Ectodermal cell (in vitro differentiated cells): ENCODE measurements around the gene CCDC126.

Source experiments
- H3K27ac ChIP-seq: 2 replicates; pipeline ENCODE4 v1.7.0; 2013; ENCODE audit warnings: mild to moderate bottlenecking, low read depth, low read length; ENCODE audit not compliant: insufficient read depth, poor library complexity, severe bottlenecking
- H3K27me3 ChIP-seq: 2 replicates; pipeline ENCODE4 v1.7.0; 2013; ENCODE audit warnings: mild to moderate bottlenecking, low read length; ENCODE audit not compliant: insufficient read depth, control insufficient read depth, poor library complexity, severe bottlenecking
- H3K36me3 ChIP-seq: one replicate; pipeline ENCODE4 v1.7.0; 2013; ENCODE audit warnings: low read length; ENCODE audit not compliant: control insufficient read depth, insufficient read depth
- H3K4me1 ChIP-seq: one replicate; pipeline ENCODE4 v1.7.0; 2013; ENCODE audit warnings: low read length; ENCODE audit not compliant: control insufficient read depth, insufficient read depth
- H3K4me3 ChIP-seq: 2 replicates; pipeline ENCODE4 v1.7.0; 2013; ENCODE audit warnings: low read depth, low read length, control low read depth; ENCODE audit not compliant: insufficient read depth
- H3K9me3 ChIP-seq: 2 replicates; pipeline ENCODE4 v1.7.0; 2013; ENCODE audit warnings: mild to moderate bottlenecking, low read length, moderate library complexity; ENCODE audit not compliant: control insufficient read depth
- WGBS, 2 experiments: methylation state at CpG; one replicate each; pipeline ENCODE4 v1.1.7; 2013; ENCODE audit warnings: missing lambda C conversion rate in 2 of 2; 5-methylcytosine and 5-hydroxymethylcytosine counted together

Gene CCDC126

DNA sequence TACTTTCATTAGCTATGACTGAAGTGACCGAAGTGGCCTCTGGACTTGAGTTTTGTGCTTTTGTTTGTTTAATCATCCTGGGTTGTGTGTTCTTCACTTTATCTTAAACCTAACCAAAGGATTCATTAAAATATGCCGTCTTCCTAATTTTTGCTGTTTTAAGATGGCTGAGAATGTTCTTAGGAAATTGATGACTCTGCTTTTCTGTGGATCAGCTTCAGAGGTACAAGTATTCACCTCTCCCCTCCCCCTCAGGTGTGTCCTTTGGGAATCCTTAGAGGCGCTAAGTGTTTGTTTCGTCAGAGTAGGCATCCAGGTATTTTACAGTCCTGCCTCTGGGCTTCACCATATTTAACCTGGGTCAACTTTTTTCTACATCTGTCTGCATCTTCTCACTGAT, 1.1 kb downstream of the CCDC126 start:
- Histone ChIP-seq H3K27ac (no peak overlapping the region), H3K4me3 (peak overlapping the region; percentile 80), H3K27me3 (peaks cover 14% of the 10 kb centered on the region), H3K36me3 (no peaks in the 10 kb centered on the region), H3K4me1 (peaks cover 6% of the 10 kb centered on the region), H3K9me3 (no peaks in the 10 kb centered on the region)
- 62 to 76% methylated on average over 3 to 4 of the region's 4 CpGs for WGBS, 2 experiments

DNA sequence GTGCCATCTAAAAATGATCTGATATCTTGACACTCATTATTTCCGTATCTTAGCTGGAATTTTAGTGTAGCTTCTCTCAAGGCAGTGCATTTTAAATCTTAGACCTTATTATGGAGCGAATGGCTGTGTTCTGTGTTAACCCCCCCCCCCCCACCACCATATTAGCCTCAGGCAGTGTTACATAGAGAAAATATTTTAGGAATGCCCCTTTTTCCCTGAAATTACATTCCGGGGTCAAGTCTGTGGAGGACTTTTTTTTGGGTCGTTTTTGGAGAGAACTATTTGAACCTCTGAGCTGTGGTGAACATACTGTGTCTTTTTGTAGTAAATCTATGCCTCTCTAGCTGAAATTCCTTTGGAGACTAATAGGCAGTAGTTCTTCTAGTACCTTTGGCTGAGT, 3.1 kb downstream of the CCDC126 start:
- Histone ChIP-seq H3K27ac (no peak overlapping the region), H3K9me3 (no peaks in the 10 kb centered on the region), H3K4me3 (no peak overlapping the region), H3K36me3 (no peaks in the 10 kb centered on the region), H3K4me1 (peaks cover 6% of the 10 kb centered on the region), H3K27me3 (peaks cover 14% of the 10 kb centered on the region)
- 74 to 76% methylated on average over 3 to 4 of the region's 4 CpGs for WGBS, 2 experiments

DNA sequence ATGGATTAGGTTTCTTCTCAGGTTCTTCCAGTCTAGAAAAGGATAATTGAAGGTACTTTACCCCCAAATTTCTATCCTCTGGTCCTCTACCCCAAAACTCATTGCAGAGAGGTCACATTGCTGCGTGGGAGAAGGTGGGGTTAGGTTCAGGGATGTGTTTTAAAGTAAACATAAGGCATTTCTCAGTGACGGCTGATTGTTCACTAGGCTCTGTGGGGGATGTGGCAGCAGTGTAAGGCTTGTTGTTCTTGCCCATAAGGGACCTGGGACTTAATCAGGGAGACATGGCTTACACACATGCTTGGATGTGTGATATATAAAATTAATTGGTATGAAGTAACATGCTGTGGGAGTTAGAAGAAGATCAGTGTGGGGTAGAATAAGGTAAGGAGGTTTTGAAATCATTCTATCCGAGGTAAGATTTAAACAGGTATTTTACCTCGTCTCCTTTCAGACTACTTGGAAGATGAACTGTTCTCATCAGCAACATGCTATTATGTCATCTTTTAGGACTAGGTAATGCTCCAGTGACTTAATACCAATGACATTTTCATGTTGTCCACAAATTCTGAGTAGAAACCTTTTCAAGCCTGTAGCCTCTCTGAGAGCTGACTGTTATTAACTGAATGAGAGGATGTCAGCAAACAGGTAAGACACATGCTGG, 6.6 kb downstream of the CCDC126 start:
- Histone ChIP-seq H3K27me3 (no peaks in the 10 kb centered on the region), H3K4me3 (no peak overlapping the region), H3K9me3 (no peaks in the 10 kb centered on the region), H3K4me1 (no peaks in the 10 kb centered on the region), H3K27ac (no peak overlapping the region), H3K36me3 (no peaks in the 10 kb centered on the region)
- 84 to 85% methylated on average over 4 of the region's 4 CpGs for WGBS, 2 experiments

DNA sequence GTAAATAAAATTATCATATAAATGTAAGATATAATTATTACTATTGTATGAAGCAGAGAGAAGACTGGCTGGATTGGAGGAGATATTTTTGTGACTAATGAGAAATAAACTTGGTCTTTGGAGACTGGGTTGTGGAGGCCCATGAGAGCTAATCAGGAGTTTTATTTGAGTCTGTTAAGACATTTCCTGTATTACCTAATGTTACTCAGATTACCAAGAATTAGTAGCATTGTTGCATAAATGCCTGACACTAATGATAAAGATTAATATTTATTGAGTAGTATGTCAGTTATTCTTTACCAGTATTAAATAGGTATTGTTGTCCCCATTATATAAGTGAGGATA, 7.1 kb downstream of the CCDC126 start:
- H3K27me3 ChIP-seq = no peaks in the 10 kb centered on the region

DNA sequence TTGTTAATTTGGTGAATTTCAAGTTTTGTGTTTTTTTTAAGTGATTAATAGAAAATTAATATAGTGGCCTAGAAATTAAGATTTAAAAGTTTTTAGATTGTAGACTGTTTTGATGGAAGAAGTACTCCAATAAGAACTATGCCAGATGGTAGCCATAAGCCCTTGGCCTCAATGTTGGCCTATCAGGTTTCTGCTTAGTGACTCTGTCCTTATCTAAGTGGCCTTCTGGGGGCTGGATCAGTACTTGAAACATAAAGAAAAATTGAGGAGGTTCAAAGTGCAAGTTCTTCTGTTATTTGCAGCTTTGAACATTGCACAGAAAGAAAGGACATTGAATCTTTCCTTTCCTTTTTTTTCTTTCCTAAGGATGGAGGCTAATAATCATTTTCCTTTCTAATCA, 9.9 kb downstream of the CCDC126 start:
- no peaks in the 10 kb centered on the region for H3K4me1 ChIP-seq
- no peaks in the 10 kb centered on the region for H3K36me3 ChIP-seq
- no peaks in the 10 kb centered on the region for H3K27me3 ChIP-seq
- no peak overlapping the region for H3K4me3 ChIP-seq
- H3K27ac ChIP-seq = no peak overlapping the region
- H3K9me3 ChIP-seq = no peaks in the 10 kb centered on the region

More for the DNA sequence above, 7.1 kb downstream of the CCDC126 start:
- Histone ChIP-seq H3K9me3 (no peaks in the 10 kb centered on the region), H3K36me3 (no peaks in the 10 kb centered on the region), H3K4me1 (no peaks in the 10 kb centered on the region), H3K4me3 (no peak overlapping the region), H3K27ac (no peak overlapping the region)

DNA sequence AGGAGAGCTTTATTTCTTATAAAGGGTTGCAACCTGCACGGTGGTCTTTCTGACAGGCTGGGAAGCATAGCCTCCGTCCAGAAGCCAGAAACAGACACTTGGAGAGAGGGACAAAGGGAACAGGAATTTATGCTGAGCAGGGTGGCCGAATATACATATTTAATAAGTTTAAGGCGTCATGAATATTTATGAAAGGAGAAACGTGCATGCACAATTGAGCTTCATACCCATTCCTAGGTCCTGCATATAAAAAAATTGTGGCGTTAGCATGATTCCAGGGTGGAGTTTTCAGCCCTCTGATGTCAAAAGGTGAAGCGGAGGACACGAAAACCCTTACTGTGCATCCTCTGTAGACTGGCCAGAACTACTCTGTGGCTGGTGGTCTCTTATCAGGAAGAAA, 10.7 kb downstream of the CCDC126 start:
- Histone ChIP-seq H3K9me3 (no peaks in the 10 kb centered on the region), H3K36me3 (no peaks in the 10 kb centered on the region), H3K4me1 (no peaks in the 10 kb centered on the region), H3K27me3 (no peaks in the 10 kb centered on the region), H3K4me3 (no peak overlapping the region), H3K27ac (no peak overlapping the region)
- 92% methylated on average over 8 of the region's 8 CpGs for WGBS, 2 experiments

DNA sequence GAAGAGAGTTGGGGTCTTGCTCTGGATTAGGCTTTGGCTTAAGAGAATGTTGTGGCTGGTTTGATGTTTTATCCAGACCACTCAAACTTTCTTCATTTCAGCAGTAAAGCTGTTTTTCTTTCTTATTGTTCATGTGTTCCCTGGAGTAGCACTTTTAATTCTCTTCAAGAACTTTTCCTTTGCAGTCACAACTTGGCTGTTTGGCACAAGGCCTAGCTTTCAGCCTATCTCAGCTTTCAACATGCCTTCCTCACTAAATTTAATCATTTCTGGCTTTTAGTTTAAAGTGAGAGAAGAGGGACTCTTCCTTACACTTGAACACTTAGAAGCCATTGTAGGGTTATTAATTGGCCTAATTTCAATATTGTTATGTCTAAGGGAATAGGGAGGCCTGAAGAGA, 18.1 kb downstream of the CCDC126 start:
- H3K27ac ChIP-seq = no peak overlapping the region
- no peaks in the 10 kb centered on the region for H3K27me3 ChIP-seq
- H3K4me1 ChIP-seq = no peaks in the 10 kb centered on the region
- no peak overlapping the region for H3K4me3 ChIP-seq
- H3K36me3 ChIP-seq = peaks cover 9% of the 10 kb centered on the region
- H3K9me3 ChIP-seq = no peaks in the 10 kb centered on the region

DNA sequence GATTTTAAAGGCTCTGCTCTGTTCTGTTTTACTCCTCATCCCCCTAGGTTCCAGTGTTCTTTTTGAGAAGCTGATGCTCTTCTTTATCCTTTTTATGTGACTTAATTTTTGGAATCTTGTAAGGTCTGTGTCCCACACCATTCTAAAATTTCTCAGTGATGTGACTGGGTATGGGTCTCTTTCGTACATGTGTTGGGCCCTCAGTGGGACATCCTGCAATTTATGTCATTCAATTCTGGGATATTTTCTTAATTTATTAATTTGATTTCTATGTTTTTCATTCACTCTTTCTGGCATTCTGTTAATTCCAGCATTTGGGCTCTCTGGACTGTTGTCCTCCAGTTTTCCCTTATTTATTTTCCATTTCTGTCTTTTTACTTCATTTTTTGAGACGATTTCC, 19.4 kb downstream of the CCDC126 start:
- 98 to 100% methylated on average over 2 of the region's 2 CpGs for WGBS, 2 experiments
- no peaks in the 10 kb centered on the region for H3K4me1 ChIP-seq
- no peak overlapping the region for H3K4me3 ChIP-seq
- no peaks in the 10 kb centered on the region for H3K9me3 ChIP-seq
- H3K27ac ChIP-seq = no peak overlapping the region
- H3K36me3 ChIP-seq = peaks cover 9% of the 10 kb centered on the region
- no peaks in the 10 kb centered on the region for H3K27me3 ChIP-seq

DNA sequence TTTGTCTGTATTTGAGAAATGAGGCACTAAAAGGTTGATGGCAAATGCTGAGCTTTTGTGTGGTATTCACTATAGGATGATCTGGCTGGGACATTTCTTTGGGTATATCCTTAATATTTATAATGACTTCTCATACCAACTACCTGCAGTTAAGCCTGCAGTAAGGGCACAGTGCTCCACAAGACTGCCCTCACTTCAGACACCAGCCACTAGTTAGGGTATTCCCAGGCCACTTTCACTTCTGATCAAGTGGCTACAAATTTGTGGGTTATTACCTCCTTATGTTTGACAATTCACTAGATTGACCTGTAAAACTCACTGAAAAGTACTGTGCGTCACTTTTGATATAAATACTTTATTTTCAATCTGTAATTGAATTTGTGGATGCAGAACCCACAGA, 20.3 kb downstream of the CCDC126 start:
- Histone ChIP-seq H3K9me3 (no peaks in the 10 kb centered on the region), H3K36me3 (peaks cover 9% of the 10 kb centered on the region), H3K4me1 (no peaks in the 10 kb centered on the region), H3K27me3 (no peaks in the 10 kb centered on the region), H3K4me3 (no peak overlapping the region), H3K27ac (no peak overlapping the region)
- WGBS, 2 experiments = 100% methylated on average over 1 of the region's 1 CpG

DNA sequence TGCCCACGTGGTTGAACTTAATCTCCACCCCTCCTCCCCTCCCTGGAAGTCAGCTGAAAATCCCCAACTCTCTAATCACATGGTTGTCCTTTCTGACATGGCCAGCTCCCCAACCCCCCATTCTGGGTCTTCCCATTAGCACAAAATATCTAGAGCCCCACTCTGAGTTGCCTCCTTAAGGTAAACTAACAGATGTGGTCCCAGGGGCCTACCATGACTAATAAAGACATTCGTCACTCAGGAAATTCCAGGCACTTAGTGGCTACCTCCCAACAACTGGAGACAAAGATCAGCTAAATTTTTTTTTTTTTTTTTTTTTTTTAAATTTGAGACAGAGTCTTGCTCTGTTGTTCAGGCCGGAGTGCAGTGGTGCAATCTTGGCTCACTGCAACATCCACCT, 21.1 kb downstream of the CCDC126 start:
- no peaks in the 10 kb centered on the region for H3K4me1 ChIP-seq
- WGBS, 2 experiments = 84 to 87% methylated on average over 3 of the region's 3 CpGs
- H3K36me3 ChIP-seq = peaks cover 9% of the 10 kb centered on the region
- H3K27ac ChIP-seq = no peak overlapping the region
- no peak overlapping the region for H3K4me3 ChIP-seq
- no peaks in the 10 kb centered on the region for H3K27me3 ChIP-seq
- H3K9me3 ChIP-seq = no peaks in the 10 kb centered on the region

DNA sequence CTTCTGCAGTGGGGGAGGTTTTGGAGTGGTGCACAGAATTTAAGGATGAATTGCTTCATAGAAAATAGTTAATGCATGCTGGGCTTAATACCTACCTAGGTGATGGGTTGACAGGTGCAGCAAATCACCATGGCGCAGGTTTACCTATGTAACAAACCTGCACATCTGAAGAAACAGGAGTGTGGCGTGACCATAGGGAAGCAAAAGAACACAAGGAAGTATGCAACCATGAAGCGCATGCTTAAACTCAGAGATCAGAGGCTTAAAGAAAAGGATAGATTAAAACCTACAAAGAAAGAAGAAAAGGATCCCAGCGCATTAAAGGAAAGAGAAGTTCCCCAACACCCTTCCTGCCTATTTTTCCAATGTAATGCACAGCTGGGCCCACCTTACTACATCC, 22.0 kb downstream of the CCDC126 start:
- Histone ChIP-seq H3K4me1 (no peaks in the 10 kb centered on the region), H3K27ac (no peak overlapping the region)
- WGBS, 2 experiments = 94% methylated on average over 3 to 4 of the region's 4 CpGs

More for the DNA sequence above, 22.0 kb downstream of the CCDC126 start:
- Histone ChIP-seq H3K36me3 (peaks cover 9% of the 10 kb centered on the region), H3K9me3 (no peaks in the 10 kb centered on the region), H3K27me3 (no peaks in the 10 kb centered on the region), H3K4me3 (no peak overlapping the region)
